ENCODE results near the gene IRF4.
A peak's percentile ranks its signal among the peaks of the same experiment; 100 is the strongest.

Gene IRF4

DNA sequence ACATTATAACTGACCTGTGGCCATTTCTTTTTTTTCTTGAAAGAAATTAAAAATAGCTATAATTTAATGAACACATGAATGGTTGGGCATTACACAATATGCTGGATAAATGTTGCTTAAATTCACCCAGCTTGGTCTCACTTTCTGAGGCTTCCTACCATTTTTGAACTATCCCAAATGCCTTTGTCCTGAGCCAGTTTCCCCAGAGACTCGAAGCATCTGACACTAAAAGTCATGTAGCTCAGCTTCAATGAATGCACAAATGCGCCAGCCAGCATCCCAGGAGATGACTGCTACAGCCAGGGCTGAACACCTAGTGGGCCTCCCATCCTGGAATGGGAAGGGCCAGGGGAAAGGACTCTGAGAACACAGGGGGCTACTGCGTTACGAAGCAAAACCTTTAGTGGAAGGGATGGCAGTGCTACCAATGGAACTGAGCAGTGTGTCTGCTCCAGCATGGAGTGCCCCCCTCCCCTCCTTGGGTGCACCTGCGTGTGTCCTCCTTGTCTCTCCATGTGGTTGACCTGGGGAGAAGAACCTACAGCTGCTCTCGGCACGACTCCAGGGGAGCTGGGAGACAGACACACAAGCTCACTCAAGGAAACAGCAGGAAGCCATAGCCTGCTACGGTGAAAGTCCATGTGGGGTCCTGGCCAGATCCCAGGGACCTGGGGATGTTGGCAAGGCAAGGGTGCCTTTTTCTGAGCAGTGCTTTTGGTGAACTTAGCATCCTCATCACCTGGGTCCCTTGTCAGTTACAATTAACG lies 60.9 kb downstream of the IRF4 start:
- no peak overlapping the region for H3K27ac ChIP-seq
- TF ChIP-seq, protein P1, sequence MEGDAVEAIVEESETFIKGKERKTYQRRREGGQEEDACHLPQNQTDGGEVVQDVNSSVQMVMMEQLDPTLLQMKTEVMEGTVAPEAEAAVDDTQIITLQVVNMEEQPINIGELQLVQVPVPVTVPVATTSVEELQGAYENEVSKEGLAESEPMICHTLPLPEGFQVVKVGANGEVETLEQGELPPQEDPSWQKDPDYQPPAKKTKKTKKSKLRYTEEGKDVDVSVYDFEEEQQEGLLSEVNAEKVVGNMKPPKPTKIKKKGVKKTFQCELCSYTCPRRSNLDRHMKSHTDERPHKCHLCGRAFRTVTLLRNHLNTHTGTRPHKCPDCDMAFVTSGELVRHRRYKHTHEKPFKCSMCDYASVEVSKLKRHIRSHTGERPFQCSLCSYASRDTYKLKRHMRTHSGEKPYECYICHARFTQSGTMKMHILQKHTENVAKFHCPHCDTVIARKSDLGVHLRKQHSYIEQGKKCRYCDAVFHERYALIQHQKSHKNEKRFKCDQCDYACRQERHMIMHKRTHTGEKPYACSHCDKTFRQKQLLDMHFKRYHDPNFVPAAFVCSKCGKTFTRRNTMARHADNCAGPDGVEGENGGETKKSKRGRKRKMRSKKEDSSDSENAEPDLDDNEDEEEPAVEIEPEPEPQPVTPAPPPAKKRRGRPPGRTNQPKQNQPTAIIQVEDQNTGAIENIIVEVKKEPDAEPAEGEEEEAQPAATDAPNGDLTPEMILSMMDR (IDR thresholded peaks at IDR 0.05): no peak

DNA sequence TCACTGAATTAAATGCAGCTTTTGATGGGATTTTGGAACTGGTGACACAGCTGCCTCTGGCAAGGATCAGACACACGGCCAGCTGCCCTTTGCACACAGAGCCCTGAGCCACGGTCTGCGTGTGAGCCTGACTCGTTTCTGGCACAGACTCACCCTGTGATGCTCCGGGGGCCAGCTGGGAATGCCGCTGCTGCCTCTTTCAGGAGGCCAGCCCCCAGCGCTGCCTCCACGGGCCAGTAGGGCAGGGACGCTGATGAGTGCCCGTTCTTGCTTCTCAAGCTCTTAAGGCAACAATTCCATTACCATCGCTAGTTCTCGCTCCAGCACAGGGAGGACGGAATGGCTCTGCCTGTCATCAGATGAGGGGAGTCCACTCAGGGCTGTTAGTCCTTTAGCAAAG lies 61.6 kb downstream of the IRF4 start:
- Histone ChIP-seq H3K4me1 (no peaks in the 10 kb centered on the region), H3K4me3 (no peak overlapping the region), H3K27ac (no peak overlapping the region), H3K9me3 (no peaks in the 10 kb centered on the region), H3K27me3 (peaks cover 0 to 8% of the 10 kb centered on the region in 2 donors), H3K36me3 (no peaks in the 10 kb centered on the region)
- intact Hi-C loops (cut with DNase I; ENCODE audit: low total_unique reads): no loop called here
- DNase-seq: peak in 1 of 2 donors; percentile 60
- TF ChIP-seq, protein P1 (IDR thresholded peaks at IDR 0.05): no peak

More for the DNA sequence above, 60.9 kb downstream of the IRF4 start:
- Histone ChIP-seq H3K9me3 (no peaks in the 10 kb centered on the region), H3K36me3 (no peaks in the 10 kb centered on the region), H3K4me3 (no peak overlapping the region), H3K27me3 (peaks cover 0 to 8% of the 10 kb centered on the region in 2 donors), H3K4me1 (no peaks in the 10 kb centered on the region)
- intact Hi-C loops (cut with DNase I; ENCODE audit: low total_unique reads): no loop called here
- DNase-seq: no peak

DNA sequence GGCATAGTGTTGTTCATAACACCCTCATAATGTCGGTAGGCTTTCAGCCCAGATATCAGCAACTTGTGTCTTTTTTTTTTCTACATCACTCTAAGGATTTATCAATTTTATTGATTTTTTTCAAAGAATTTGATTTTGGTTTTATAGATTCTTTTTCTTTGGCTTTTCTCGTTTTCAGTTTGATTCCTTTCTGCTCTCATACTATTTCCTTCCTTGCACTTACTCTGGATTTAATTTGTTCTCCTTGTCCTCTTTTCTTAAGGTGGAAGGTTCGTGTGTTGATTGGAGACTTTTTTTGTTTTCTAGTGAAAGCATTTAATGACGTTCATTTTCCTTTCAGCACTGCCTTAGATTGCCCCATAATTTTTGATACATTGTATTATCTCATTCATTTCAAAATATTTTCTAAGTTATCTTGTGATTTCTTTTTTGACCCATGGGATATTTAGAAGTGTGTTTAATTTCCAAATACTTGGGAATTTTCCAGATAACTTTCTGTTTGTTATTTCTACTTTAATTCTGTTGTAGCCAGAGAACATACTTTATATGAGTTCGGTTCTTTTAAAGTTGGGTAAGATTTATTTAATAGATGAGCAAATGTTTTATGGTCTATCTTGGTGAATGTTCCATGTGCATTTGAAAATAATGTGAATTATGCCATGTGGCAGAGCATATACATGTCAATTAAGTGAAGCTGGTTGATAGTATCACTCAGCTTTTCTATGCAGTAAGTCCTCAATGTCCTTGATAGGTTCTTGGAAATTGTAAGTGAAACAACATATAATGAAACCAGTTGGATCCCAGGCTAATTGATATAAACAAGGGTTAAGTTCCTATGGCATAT lies 62.8 kb downstream of the IRF4 start:
- no peaks in the 10 kb centered on the region for H3K36me3 ChIP-seq
- DNase-seq: no peak
- peaks cover 0 to 8% of the 10 kb centered on the region in 2 donors for H3K27me3 ChIP-seq
- H3K4me1 ChIP-seq: no peaks in the 10 kb centered on the region
- TF ChIP-seq, protein P1 (IDR thresholded peaks at IDR 0.05): no peak
- no peak overlapping the region for H3K27ac ChIP-seq
- intact Hi-C loops (cut with DNase I; ENCODE audit: low total_unique reads): no loop called here
- no peaks in the 10 kb centered on the region for H3K9me3 ChIP-seq
- no peak overlapping the region for H3K4me3 ChIP-seq

DNA sequence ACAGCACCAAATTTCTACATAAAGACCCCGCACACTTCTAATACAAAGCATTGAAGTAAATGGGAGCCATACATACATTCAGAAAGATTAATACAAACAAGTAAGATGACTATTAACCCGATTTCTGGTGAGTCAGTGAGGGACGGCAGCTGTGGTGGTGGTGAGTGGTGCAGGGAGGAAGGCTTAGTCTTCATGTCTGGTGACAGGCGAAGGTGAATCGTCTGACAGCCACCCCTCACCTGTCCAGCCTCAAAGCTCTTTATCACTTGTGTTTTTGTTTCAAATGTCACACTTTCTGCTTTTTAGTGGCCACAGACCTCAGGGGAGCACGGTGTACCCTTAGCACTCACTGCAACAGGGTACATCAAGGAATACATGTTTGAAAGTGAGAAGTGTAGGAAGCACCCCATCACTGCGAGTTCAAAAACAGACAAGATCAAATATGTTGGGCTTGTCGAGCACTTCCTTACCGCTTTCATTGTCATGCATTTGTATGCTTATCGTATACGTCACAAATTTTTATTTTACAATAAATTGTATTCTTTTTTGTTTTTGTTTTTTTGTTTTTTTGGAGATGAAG lies 63.5 kb downstream of the IRF4 start:
- TF ChIP-seq, protein P1 (IDR thresholded peaks at IDR 0.05): no peak
- intact Hi-C loops (cut with DNase I; ENCODE audit: low total_unique reads): no loop called here
- H3K36me3 ChIP-seq: no peaks in the 10 kb centered on the region
- no peaks in the 10 kb centered on the region for H3K4me1 ChIP-seq
- H3K27me3 ChIP-seq: peaks cover 0 to 8% of the 10 kb centered on the region in 2 donors
- H3K4me3 ChIP-seq: no peak overlapping the region
- no peak for DNase-seq
- H3K9me3 ChIP-seq: no peaks in the 10 kb centered on the region
- H3K27ac ChIP-seq: no peak overlapping the region

DNA sequence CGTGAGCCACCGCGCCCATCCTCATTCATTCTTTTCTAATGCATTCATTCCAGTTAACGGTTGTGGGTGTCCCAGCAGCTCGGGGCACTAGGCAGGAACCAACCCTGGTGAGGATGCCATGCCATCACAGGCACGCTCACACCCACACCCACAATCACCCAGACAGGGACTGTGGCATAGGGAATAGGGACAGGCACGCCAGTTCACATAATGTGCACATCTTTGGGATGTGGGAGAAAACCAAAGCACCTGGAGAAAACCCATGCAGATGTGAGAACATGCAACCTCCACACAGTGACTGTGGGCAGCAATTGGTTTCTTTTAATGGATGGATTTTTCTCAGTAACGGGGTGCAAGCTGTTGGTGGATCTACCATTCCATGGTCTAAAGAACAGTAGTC lies 64.3 kb downstream of the IRF4 start:
- Histone ChIP-seq H3K4me1 (no peaks in the 10 kb centered on the region), H3K9me3 (no peaks in the 10 kb centered on the region), H3K36me3 (no peaks in the 10 kb centered on the region), H3K4me3 (no peak overlapping the region), H3K27me3 (peaks cover 0 to 8% of the 10 kb centered on the region in 2 donors), H3K27ac (no peak overlapping the region)
- TF ChIP-seq, protein P1 (IDR thresholded peaks at IDR 0.05): no peak
- intact Hi-C loops (cut with DNase I; ENCODE audit: low total_unique reads): no loop called here
- no peak for DNase-seq
